GM19043 (cell line): ENCODE measurements around the gene FRMD5.
A peak's percentile ranks its signal among the peaks of the same experiment; 100 is the strongest.
"Not testable (repeated sequence)": the region's sequence is repeated elsewhere in the genome, so short reads cannot be mapped to it uniquely, and the experiment has no call there.

Experiments
- ATAC-seq: cut with Tn5 transposase; IDR thresholded peaks from one replicate; pipeline ENCODE4 v1.9.1; 2021; ENCODE audit warnings: low read depth; ENCODE audit not compliant: unreplicated experiment

The FRMD5 gene

GRCh38 chr15:44195151-44195740 is at the start of gene FRMD5:
Gene FRMD5, minus strand, starts transcription at chr15:44195271.
- ATAC-seq: peak; percentile 92

DNA sequence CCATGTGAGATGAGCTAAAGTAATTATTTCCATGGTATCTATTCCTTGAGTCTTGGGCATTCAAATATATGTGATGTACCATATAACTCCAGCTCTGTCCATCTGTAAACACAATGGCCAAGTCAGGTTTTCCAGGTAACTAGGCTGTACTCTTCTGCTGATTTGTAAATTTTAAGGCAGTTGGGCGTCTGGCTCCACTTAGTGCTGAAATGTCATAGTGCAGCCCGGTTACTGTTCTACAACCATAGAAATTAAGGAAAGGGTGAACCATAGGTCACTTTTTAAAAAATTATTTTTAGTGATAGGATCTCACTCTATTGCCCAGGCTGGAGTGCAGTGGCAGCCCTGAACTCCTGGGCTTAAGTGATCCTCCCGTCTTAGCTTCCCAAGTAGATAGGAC is 48.8 kb upstream of the FRMD5 start:
- no peak for ATAC-seq

DNA sequence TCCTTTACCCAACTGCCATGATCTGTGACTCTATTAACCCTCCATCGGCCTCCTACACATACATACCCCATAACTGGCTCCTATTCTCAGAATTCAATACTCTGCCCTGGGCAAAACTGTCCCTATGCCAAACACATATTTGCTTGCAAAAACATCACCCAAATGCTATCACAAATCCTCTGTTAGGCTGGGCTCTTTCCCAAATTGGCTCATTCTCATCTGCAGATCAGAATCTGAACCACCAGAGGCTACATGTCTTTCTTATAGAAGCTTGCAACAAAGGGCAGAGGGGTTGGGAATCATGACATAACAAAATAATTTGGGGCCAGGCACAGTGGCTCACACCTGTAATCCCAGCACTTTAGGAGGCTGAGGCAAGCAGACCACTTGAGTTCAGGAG is 48.1 kb upstream of the FRMD5 start:
- ATAC-seq: no peak

GRCh38 chr15:44231842-44232241 is 36.8 kb upstream of the FRMD5 start:
- ATAC-seq: no peak

- ATAC-seq: not testable (repeated sequence)
These were observed 34.2 kb upstream of the FRMD5 start for GRCh38 chr15:44229301-44229700.

DNA sequence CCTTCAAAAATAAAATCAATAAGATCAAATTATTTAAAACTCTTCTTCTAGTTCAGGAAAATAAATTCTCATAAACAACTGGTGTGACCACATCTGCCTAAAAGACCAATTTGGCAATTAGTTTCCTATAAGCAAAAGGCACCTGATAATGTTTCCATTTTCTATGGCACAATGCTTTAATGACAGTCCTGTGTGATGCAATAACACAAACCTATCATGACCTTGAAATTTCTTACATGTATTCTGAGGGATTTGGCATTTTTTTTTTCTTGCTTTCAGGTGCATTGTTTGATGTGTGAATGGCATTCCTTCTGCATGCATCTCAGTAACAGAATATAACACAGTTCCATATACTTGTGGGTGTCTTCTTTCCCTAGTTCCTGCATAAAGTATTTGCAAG is 32.5 kb upstream of the FRMD5 start:
- no peak for ATAC-seq

GRCh38 chr15:44227001-44227400 is 31.9 kb upstream of the FRMD5 start:
- ATAC-seq: not testable (repeated sequence)

GRCh38 chr15:44222478-44222877 is 27.4 kb upstream of the FRMD5 start:
- ATAC-seq: no peak

GRCh38 chr15:44219073-44219472 is 24.0 kb upstream of the FRMD5 start:
- no peak for ATAC-seq

DNA sequence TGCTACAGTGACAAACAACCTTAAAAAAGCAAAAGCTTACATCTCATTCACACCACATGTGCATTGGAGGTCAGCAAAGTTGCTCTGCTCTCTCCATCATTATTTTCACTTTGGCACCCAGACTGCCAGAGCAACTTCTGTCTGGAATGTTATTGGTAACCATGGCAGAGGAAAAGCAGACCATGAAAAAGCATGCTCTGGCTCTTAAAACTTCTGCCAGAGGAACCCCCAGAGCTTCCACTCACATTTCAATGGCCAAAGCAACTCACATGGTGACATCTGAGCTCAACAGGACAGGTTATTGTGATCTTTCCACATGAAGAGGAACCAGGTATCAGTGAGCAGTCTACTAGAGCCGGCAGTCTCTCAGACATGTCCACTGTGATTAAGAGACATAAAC is 21.9 kb upstream of the FRMD5 start:
- no peak for ATAC-seq

DNA sequence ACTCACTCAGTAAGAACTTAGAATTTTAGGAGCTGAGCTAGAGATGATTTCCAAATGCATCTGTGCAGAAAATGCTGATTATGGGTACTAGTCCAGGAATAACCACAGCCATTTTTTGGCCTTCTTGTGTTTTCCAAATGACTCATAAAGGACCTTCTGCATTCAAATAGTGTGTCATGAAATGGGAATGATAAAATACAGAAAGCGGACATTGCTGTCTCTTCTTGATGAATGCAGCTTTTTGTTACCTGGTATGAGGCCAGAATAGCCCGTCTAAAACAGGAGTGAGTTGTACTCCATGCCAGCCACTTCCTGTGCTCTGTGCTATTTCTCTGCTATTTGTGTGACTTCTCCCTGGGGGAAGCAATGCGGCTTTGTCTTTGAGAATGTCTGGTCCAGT is 20.5 kb upstream of the FRMD5 start:
- ATAC-seq: no peak

DNA sequence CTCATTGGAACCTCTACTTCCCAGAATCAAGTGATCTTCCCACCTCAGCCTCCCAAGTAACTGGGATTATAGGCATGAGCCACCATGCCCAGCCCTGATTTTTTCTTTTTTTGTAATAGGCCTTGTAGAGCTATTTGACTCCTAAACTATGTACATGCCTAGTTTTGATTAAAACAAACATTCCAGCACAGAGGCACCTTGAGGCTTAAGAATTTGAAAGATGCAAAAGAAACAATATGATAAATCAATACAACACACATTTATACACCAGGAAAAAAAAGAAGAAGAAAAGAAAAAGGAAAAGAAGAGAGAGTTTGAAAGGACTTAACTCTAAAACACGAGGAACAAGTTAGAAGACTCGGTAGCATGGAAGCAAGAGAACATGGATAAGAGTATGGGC is 13.9 kb upstream of the FRMD5 start:
- no peak for ATAC-seq

DNA sequence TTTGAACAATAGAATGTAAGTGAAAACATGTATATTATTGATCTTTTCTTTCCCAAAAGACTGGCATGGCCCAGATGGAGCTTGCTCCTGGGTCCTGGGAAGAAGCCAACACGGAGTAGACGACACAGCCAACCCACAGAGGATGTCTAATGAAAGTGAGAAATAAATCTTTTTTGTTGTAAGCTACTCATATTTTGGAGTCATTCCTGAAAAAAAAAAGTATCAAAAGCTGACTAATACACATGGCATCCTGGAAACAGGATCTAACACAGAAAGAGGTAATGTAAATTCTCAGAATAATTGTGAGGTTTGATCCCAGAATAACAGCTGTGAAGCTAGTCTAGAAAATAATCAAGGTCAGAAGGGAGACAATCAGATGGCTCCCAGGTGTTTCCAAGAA is 12.6 kb upstream of the FRMD5 start:
- no peak for ATAC-seq

DNA sequence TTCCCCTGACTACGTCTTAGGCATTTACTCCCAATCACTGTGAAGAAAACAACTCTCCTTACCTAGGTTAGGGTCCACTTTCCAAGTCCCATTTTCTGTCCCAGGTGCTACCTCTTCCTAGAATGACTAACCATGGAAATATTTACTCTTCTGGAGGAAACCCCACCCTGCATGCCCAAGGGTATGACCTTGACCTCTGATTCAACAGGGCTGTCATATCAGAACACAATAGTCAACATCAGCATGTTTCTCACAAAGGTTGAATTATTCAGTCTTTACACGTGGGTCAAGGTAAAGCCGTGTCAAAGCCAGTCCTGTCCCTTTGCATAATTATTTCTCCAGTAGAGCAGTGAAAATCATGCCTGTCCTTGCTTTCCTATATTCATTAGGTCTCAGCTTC is 4.3 kb upstream of the FRMD5 start:
- no peak for ATAC-seq

GRCh38 chr15:44194323-44195150 is 534 bp downstream of the FRMD5 start:
- peak; percentile 30 for ATAC-seq

- ATAC-seq: no peak
These were observed 1.3 kb downstream of the FRMD5 start for GRCh38 chr15:44193651-44194322.

DNA sequence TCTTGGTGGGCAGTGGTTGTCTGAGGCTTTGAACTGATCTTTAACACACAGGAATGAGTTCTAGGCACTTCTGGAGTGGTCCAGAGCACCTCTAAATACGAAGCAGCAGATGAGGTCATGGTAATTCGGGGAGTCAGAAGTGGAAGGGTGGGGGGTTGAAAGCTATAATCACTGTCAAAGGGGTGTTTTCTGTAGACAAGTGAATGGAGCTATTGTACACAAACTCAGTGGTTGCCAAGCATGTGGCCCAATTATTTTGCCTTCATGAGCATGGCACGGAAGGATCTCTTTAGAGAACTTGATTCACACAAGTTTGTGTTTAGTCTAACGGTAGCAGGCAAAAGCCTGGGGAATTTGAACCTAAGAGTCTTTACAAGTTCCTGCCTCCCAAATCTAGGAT is 6.3 kb downstream of the FRMD5 start:
- no peak for ATAC-seq

DNA sequence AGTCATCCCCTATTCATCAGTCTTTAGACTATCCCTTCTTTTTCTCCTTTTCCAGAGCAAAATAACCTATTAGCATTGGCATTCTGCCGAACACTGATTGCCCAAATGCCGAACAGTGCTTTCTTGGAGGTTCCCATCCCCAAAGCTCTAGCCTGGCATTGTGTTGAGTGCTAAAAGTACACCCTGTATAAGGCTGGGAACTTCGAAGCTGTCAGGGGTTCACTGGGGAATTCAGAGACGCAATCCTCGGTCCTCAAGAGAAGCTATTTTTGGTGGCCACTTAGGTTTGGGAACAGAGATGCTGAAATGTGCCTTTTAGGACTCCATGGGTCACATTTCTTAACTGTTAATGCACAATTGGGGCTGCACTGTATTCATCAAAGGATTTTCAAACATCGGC is 8.4 kb downstream of the FRMD5 start:
- ATAC-seq: no peak

- no peak for ATAC-seq
These were observed 11.7 kb downstream of the FRMD5 start for GRCh38 chr15:44183363-44183762.

DNA sequence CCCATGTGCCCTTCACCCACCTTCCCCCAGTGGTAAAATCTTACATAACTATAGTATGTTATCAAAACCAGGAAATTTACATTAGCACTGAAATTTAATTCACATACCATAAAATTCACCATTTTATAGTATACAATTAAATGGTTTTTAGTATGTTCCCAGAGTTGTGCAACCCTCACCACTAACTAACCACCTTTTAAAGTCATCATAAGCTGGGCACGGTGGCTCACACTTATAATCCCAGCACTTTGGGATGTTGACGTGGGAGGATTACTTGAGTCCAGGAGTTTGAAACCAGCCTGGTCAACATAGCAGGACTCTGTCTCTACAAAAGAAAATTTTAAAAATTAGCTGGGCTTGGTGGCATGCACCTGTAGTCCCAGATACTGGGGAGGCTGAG is 13.7 kb downstream of the FRMD5 start:
- no peak for ATAC-seq

- no peak for ATAC-seq
These were observed 17.9 kb downstream of the FRMD5 start for GRCh38 chr15:44177139-44177538.

DNA sequence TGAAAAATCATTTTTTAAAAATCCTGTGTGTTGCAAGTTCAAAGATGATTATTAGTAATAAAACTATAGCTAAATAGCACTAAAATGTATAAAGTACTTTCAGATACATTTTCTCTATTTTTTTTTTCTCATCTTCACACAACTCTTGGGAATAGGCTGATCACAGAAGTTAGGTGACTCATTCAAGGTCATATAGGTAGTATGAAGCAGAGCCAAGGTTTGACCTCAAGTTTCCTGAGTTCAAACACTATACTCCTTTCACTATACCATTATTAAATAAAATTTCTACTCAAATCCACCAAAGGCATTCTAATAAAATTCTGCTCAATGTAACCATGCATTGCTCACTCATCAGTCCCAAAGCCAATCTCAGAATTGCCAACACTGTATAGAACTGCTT is 21.3 kb downstream of the FRMD5 start:
- ATAC-seq: no peak
